Kidney epithelial cell (primary cell): ENCODE measurements around the gene KRTCAP3. TPM values are rescaled to one million over a fixed set of nuclear protein-coding genes. Genes with fewer than 3 reads are reported as not detected.
A peak's percentile ranks its signal among the peaks of the same experiment; 100 is the strongest.

ENCODE experiments used
- DNase-seq: peaks from one replicate; pipeline ENCODE4 v3.0.0-alpha.2; 2010; ENCODE audit warnings: low read depth
- H3K27me3 ChIP-seq: 2 replicates; pipeline ENCODE4 v1.6.0; 2011; ENCODE audit warnings: low read length; ENCODE audit not compliant: control insufficient read depth, insufficient read depth
- H3K36me3 ChIP-seq: 2 replicates; pipeline ENCODE4 v1.5.1; 2011; ENCODE audit warnings: low read length; ENCODE audit not compliant: control insufficient read depth, insufficient read depth
- H3K4me3 ChIP-seq: 2 replicates; pipeline ENCODE4 v1.5.1; 2011; ENCODE audit warnings: low read depth, mild to moderate bottlenecking, control low read depth, low read length
- total RNA-seq: library from RNA; depleted of rRNA; stranded (reverse); fragments of >200 nt; gene quantifications from 2 replicates; pipeline ENCODE4 v1.2.3, GENCODE V29; 2015
- TF ChIP-seq, protein P1 (sequence below): IDR thresholded peaks from 2 replicates; pipeline ENCODE4 v1.5.1; 2011; ENCODE audit warnings: mild to moderate bottlenecking, moderate library complexity, low read length, control low read depth, inconsistent platforms; ENCODE audit not compliant: insufficient read depth, poor library complexity, severe bottlenecking

The KRTCAP3 gene
- 8.1 and 10.0 TPM in 2 replicates for total RNA-seq

DNA sequence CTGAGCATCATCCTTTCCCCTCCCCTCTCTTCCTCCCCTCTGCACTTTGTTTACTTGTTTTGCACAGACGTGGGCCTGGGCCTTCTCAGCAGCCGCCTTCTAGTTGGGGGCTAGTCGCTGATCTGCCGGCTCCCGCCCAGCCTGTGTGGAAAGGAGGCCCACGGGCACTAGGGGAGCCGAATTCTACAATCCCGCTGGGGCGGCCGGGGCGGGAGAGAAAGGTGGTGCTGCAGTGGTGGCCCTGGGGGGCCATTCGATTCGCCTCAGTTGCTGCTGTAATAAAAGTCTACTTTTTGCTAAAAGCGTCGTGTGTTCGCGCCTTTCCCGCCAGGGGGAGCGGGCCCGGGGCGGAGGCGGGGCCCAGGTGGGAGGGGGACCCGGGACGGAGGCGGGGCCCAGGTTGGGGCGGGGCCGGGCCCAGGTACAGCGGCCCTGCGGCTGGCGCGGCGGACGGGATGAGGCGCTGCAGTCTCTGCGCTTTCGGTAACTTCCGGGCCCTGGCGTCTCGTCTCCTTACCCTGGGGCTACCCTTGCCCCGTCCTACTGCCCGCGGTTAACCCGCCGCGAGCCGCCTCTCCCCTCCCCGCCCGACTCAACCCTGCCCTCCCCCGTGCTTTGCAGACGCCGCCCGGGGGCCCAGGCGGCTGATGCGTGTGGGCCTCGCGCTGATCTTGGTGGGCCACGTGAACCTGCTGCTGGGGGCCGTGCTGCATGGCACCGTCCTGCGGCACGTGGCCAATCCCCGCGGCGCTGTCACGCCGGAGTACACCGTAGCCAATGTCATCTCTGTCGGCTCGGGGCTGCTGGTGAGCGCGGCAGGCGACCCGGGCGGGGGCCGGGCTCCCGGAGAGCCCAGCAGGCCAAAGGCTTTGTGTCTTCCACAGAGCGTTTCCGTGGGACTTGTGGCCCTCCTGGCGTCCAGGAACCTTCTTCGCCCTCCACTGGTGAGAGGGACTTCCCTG, at the start of gene KRTCAP3:
KRTCAP3 (plus strand) TSS at position 424 of the 962 bp plus-strand sequence; CDS start at position 456, 32 bp downstream.
- no peak for DNase-seq

DNA sequence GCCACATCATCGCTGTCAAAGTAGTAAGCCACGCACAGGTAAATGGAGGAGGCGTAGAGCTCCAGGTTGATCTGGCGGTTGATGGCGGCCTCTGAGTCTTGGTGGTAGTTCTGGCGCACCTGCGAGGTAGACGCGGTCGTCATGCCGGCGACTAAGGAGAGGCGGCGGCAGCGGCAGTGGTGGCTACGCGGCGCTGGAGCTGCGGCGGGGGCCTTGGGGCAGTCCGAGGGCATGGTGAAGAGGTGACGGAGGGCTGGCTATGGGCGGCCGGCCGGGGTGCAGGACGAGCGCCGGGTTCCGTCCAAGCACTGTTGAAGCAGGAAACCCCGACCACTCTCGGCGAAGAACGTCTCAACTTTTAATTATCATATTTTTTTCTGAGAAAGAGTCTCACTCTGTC, 49.0 kb upstream of the KRTCAP3 start:
- TF ChIP-seq, protein P1, sequence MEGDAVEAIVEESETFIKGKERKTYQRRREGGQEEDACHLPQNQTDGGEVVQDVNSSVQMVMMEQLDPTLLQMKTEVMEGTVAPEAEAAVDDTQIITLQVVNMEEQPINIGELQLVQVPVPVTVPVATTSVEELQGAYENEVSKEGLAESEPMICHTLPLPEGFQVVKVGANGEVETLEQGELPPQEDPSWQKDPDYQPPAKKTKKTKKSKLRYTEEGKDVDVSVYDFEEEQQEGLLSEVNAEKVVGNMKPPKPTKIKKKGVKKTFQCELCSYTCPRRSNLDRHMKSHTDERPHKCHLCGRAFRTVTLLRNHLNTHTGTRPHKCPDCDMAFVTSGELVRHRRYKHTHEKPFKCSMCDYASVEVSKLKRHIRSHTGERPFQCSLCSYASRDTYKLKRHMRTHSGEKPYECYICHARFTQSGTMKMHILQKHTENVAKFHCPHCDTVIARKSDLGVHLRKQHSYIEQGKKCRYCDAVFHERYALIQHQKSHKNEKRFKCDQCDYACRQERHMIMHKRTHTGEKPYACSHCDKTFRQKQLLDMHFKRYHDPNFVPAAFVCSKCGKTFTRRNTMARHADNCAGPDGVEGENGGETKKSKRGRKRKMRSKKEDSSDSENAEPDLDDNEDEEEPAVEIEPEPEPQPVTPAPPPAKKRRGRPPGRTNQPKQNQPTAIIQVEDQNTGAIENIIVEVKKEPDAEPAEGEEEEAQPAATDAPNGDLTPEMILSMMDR: no peak
- Histone ChIP-seq H3K36me3 (no peaks in the 10 kb centered on the region), H3K4me3 (no peak overlapping the region), H3K27me3 (no peaks in the 10 kb centered on the region)
- DNase-seq: no peak

More for the DNA sequence above, at the start of gene KRTCAP3:
- Histone ChIP-seq H3K27me3 (no peaks in the 10 kb centered on the region), H3K36me3 (peaks cover 4% of the 10 kb centered on the region), H3K4me3 (no peak within 1 kb of the TSS)
- TF ChIP-seq, protein P1: peak; percentile 24

DNA sequence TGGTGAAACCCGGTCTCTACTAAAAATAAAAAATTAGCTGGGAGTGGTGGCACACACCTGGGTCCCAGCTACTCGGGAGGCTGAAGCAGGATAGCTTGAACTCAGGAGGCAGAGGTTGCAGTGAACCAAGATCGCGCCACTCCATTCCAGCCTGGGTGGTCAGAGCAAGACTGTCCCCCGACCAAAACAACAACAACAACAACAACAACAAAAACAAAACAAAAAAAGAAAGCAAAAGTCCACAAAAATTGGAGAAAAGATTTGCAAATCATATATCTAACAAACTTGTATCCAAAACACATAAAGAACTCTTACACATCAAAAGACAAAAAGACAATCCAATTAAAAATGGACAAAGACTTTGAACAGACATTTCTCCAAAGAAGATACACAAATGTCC, 43.2 kb upstream of the KRTCAP3 start:
- DNase-seq: no peak
- TF ChIP-seq, protein P1: no peak
- no peaks in the 10 kb centered on the region for H3K36me3 ChIP-seq

GRCh38 chr2:27400348-27401135, 41.6 kb upstream of the KRTCAP3 start:
- no peak for DNase-seq
- Histone ChIP-seq H3K36me3 (no peaks in the 10 kb centered on the region), H3K4me3 (no peak overlapping the region), H3K27me3 (no peaks in the 10 kb centered on the region)
- TF ChIP-seq, protein P1: no peak

More for the DNA sequence above, 43.2 kb upstream of the KRTCAP3 start:
- Histone ChIP-seq H3K4me3 (no peak overlapping the region), H3K27me3 (no peaks in the 10 kb centered on the region)

DNA sequence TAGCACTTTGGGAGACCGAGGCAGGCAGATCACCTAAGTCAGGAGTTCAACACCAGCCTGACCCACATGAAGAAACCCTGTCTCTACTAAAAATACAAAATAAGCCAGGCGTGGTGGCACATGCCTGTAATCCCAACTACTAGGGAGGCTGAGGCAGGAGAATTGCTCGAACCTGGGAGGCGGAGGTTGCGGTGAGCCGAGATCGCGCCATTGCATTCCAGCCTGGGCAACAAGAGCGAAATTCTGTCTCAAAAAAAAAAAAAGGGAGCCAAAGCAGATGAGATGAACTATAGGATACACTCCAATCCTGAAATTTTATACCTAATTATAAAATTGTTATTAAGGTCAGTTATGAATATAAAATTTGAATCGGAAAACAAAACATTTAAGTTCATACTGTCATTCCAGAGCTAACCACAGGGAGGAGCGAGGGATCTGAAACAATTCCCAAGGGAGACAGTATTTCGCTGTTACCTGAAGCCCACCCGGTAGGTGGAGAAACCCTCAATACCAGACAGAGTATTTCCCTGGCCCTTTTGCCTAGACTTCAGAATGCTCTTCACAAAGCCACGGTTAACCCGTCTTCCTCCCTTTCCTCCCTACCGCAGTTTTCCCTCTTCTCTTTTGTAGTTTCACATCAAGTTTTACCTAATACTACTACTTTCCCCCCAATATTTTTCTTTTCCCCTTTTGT, 34.2 kb upstream of the KRTCAP3 start:
- TF ChIP-seq, protein P1: peak; percentile 59
- Histone ChIP-seq H3K36me3 (no peaks in the 10 kb centered on the region), H3K27me3 (no peaks in the 10 kb centered on the region), H3K4me3 (peak overlapping the region; percentile 94)
- no peak for DNase-seq
